ENCODE results near the gene GNG2. TPM values are rescaled to one million over a fixed set of nuclear protein-coding genes. Genes with fewer than 3 reads are reported as not detected.

GNG2 gene
- total RNA-seq, 1 donor from 2014 or later, result 11.4 TPM

- TF ChIP-seq CTCF (IDR thresholded peaks at IDR 0.05), result no peak
- DNase-seq (ENCODE audit: low spot score in 2 of 2), result no peak
- H3K27me3 ChIP-seq, result no peaks in the 10 kb centered on the region
- no peak overlapping the region for H3K4me3 ChIP-seq
- H3K9me3 ChIP-seq, result no peaks in the 10 kb centered on the region
- H3K4me1 ChIP-seq, result no peaks in the 10 kb centered on the region
- intact Hi-C loops (cut with DNase I), result no loop called here
- no peak overlapping the region for H3K27ac ChIP-seq
- H3K36me3 ChIP-seq, result no peaks in the 10 kb centered on the region
Observed at GRCh38 chr14:51938821-51939220, 78.4 kb downstream of the GNG2 start.

GRCh38 chr14:51939226-51939625, 78.8 kb downstream of the GNG2 start:
- H3K27ac ChIP-seq, result no peak overlapping the region

GRCh38 chr14:51939755-51940301, 79.4 kb downstream of the GNG2 start:
- Histone ChIP-seq H3K4me3 (no peak overlapping the region), H3K36me3 (no peaks in the 10 kb centered on the region), H3K9me3 (no peaks in the 10 kb centered on the region), H3K4me1 (no peaks in the 10 kb centered on the region), H3K27me3 (no peaks in the 10 kb centered on the region), H3K27ac (no peak overlapping the region)
- DNase-seq (ENCODE audit: low spot score in 2 of 2), result no peak
- intact Hi-C loops (cut with DNase I), result no loop called here
- TF ChIP-seq CTCF (IDR thresholded peaks at IDR 0.05), result no peak

More at GRCh38 chr14:51939226-51939625, 78.8 kb downstream of the GNG2 start:
- no peaks in the 10 kb centered on the region for H3K27me3 ChIP-seq
- H3K36me3 ChIP-seq, result no peaks in the 10 kb centered on the region
- H3K4me3 ChIP-seq, result no peak overlapping the region
- H3K4me1 ChIP-seq, result no peaks in the 10 kb centered on the region
- intact Hi-C loops (cut with DNase I), result no loop called here
- DNase-seq (ENCODE audit: low spot score in 2 of 2), result no peak
- no peaks in the 10 kb centered on the region for H3K9me3 ChIP-seq
- no peak for TF ChIP-seq CTCF (IDR thresholded peaks at IDR 0.05)

- Histone ChIP-seq H3K27ac (no peak overlapping the region), H3K4me3 (no peak overlapping the region), H3K36me3 (no peaks in the 10 kb centered on the region), H3K4me1 (no peaks in the 10 kb centered on the region), H3K27me3 (no peaks in the 10 kb centered on the region), H3K9me3 (no peaks in the 10 kb centered on the region)
- DNase-seq (ENCODE audit: low spot score in 2 of 2), result no peak
- TF ChIP-seq CTCF (IDR thresholded peaks at IDR 0.05), result no peak
- intact Hi-C loops (cut with DNase I), result no loop called here
Observed at GRCh38 chr14:51942971-51943370, 82.6 kb downstream of the GNG2 start.

- no peak for TF ChIP-seq CTCF (IDR thresholded peaks at IDR 0.05)
- Histone ChIP-seq H3K4me1 (no peaks in the 10 kb centered on the region), H3K36me3 (no peaks in the 10 kb centered on the region), H3K27ac (no peak overlapping the region), H3K9me3 (no peaks in the 10 kb centered on the region), H3K4me3 (no peak overlapping the region), H3K27me3 (no peaks in the 10 kb centered on the region)
- intact Hi-C loops (cut with DNase I), result no loop called here
- no peak for DNase-seq (ENCODE audit: low spot score in 2 of 2)
Observed at GRCh38 chr14:51950007-51950406, 89.6 kb downstream of the GNG2 start.

GRCh38 chr14:51951656-51952055, 91.2 kb downstream of the GNG2 start:
- Histone ChIP-seq H3K27me3 (no peaks in the 10 kb centered on the region), H3K36me3 (no peaks in the 10 kb centered on the region), H3K9me3 (no peaks in the 10 kb centered on the region), H3K4me1 (no peaks in the 10 kb centered on the region), H3K4me3 (no peak overlapping the region), H3K27ac (no peak overlapping the region)
- no peak for TF ChIP-seq CTCF (IDR thresholded peaks at IDR 0.05)
- intact Hi-C loops (cut with DNase I), result no loop called here
- no peak for DNase-seq (ENCODE audit: low spot score in 2 of 2)

All from ascending aorta (tissue), 2 donors.